GM21529 (cell line): ENCODE measurements around the gene FAM174C.

Experiments used
- ATAC-seq: cut with Tn5 transposase; IDR thresholded peaks from one replicate; pipeline ENCODE4 v1.9.1; 2021; ENCODE audit not compliant: unreplicated experiment

The FAM174C gene

DNA sequence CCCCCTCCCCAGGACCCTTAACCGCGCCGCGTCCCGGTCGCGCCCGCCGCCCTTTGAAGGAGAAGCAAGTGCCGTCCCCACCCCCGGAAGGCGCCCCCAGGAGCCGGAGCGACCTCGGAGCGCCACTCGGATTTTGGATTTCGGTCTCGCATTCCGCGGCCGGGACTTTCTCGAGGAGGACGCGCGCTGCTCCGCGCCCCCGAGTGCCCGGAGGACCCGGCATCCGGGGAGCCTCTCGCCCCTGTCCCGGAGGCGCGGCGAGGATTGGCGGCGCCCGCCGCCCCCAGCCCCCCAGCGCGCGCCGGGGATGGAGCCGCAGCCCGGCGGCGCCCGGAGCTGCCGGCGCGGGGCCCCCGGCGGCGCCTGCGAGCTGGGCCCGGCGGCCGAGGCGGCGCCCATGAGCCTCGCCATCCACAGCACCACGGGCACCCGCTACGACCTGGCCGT is 25.3 kb upstream of the FAM174C start:
- no peak for ATAC-seq

DNA sequence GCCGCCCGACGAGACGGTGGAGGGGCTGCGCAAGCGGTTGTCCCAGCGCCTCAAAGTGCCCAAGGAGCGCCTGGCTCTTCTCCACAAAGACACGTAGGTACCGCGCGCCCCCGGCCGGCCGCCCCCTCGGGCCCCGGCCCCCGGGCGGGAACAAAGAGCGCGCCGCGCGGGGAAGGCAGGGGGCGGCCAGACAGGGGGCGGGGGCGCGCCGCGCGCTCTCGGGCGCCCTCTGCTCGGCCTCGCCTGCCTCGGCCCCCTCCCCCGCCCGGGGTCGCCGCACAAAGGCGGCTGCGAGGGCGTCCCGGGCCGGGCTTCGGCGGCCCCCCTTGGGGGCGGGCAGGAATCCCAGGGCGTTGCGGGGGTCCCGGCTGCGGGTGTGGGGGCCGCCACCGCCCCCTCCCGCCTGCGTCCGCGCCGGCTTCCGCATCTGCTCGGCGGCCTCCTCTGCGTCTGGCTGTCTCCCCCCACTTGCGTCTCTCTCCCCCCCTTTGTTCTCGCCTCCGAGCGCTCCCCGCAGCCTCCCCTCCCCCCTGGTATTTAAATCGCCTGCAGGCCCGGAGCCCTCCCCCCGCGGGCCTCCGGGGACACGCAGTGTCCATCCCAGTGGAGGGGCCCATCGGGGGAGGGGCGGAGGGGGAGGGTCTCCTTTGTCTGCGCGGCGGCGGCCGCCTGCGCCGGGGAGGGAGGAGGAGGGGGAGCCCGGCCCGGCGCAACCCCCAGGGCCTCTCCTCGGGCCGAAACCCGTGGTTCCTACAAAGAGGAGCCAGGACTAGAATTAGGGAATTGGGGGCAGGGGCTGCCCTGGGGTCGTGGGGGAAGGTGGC is 24.7 kb upstream of the FAM174C start:
- ATAC-seq: no peak

DNA sequence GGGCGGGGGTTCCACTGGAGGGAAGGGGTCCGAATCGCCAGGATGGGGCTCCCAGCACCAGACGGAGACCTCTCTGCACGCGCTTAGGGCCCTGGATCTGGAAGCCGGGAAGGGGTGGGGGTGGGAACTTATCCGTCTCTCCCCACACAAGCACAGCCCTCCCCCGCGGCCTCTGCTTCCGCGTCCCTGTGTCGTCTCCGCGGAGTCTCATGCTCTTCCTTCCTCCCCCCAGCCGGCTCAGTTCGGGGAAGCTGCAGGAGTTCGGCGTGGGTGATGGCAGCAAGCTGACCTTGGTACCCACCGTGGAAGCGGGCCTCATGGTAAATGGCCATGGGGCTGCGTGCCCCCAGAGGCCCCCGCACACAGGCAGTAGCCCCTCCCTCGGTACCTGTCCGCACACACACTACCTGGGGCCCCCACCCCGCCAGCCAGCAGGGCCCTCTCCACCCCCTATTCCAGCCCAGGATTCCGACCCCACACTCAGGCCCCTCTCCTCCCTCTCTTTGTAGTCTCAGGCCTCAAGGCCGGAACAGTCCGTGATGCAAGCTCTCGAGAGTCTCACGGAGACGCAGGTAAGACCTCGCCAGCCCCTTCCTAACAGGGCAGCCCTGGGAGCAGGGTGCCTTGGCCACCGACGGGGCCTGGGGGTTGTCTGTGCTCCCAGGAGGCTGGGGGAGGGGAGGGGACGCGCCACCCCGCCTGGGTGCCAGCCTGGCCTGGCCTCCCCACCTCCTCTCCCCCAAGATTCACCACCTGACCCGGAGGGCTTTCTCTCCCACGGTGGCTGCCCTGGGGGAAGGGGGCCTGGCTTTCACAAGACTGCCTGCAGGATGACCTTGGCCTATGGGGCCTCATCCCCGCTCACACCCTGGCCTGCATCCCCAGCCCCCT is 23.8 kb upstream of the FAM174C start:
- ATAC-seq: no peak

- ATAC-seq: no peak
Observed at GRCh38 chr19:1252221-1252820, 23.0 kb upstream of the FAM174C start.

DNA sequence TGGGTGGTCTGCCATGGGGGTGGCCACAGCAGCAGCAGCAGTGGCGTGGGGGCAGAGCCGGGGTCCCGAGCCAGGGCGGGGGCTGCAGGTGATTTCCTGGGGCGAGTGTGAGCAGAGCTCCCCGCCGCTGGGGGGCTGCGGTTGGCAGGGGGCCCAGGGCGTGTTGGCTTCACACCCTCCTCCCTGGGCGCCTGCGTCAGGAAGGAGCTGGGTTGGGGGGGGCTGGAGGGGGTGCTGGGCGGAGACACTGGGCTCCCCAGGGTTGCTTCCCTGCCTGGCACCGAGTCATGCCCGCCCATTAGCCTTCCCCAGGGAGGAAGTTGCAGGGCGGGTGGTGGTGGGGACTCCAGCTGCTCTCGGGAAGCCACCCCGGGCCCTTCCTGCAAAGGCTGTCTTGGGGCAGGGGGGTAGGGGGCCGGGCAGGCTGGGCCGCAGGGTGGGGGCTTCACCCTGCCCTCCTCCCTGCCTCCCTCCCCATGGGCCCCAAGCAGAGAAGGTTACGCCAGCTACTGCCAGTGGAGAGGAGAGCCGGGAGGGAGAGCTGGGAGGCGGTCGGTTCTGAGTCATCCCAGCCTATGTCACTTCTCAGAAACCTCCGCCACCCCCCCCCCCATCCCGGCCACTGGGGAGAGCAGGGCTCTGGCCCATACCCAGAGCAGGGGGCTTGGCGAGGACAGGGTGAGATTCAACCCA is 22.4 kb upstream of the FAM174C start:
- ATAC-seq: no peak

GRCh38 chr19:1253514-1254080 is 21.7 kb upstream of the FAM174C start:
- ATAC-seq: no peak

DNA sequence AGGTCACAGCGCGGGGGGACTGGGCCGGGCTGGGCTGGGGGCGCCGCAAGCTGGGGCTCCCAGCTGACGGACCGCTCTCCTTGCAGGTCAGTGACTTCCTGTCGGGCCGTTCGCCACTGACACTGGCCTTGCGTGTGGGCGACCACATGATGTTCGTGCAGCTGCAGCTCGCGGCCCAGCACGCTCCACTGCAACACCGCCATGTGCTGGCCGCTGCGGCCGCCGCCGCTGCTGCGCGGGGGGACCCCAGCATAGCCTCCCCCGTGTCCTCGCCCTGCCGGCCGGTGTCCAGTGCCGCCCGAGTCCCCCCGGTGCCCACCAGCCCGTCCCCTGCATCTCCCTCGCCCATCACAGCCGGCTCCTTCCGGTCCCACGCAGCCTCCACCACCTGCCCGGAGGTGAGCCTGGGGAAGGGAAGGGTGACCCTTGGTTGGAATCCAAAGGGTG is 21.2 kb upstream of the FAM174C start:
- no peak for ATAC-seq

DNA sequence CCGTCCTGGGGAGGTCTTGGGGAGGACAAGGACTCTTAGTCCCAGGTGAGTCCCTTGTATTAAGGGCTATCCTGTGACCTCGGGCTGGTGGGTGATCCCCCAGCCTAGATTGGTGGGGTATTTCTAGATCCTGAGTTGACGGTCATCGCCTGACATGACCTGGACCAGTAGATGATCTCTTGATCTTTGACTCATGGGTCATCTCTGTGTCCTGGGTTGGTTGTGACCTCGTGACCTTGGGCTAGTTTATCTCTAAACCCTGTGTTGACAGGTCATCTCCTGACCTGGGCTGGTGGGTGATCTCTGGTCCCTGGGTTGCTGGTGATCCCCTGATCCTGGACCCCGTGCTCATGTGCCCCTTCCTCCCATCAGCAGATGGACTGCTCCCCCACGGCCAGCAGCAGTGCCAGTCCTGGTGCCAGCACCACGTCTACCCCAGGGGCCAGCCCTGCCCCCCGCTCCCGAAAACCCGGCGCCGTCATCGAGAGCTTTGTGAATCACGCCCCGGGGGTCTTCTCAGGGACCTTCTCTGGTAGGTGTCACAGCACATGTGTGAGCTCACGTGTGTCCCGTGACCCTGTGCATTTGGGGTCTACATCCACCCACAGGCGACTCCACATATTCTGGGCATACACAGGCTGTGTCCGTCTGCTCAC is 20.7 kb upstream of the FAM174C start:
- ATAC-seq: no peak

DNA sequence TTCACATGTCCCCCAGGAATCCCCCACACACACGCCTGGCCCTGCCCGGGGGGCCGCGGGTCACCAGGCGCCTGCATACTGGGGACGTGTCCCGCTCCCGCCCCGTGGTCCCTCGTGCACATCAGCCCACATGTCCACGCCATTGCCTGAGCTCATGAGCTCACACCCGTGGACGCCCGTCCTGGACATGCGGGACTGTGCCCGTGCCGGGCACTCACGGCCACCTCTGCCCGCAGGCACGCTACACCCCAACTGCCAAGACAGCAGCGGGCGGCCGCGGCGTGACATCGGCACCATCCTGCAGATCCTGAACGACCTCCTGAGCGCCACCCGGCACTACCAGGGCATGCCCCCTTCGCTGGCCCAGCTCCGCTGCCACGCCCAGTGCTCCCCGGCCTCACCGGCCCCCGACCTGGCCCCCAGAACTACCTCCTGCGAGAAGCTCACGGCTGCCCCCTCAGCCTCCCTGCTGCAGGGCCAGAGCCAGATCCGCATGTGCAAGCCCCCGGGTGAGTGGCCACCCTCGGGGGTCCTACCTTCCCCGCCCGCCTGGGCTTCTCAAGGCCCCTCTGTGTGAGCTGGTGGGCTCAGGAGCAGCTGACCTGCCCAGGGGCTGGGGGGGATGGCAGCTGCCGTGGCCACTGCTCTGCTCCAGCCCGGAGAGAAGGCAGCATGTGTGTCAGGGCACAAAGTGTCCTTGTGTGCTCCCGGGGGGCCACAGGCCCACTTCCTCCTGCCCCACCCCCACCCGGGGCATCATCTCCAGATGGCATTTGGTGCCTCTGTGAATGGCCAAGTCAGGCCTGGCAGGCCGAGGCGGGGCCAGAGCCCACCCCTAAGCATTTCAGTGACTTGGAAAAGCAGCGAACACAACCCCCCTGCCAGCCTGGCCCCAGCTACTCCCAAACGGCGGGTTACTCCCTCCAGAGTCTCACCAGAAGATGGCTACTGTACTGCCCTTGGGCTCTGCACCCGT is 19.9 kb upstream of the FAM174C start:
- ATAC-seq: no peak

DNA sequence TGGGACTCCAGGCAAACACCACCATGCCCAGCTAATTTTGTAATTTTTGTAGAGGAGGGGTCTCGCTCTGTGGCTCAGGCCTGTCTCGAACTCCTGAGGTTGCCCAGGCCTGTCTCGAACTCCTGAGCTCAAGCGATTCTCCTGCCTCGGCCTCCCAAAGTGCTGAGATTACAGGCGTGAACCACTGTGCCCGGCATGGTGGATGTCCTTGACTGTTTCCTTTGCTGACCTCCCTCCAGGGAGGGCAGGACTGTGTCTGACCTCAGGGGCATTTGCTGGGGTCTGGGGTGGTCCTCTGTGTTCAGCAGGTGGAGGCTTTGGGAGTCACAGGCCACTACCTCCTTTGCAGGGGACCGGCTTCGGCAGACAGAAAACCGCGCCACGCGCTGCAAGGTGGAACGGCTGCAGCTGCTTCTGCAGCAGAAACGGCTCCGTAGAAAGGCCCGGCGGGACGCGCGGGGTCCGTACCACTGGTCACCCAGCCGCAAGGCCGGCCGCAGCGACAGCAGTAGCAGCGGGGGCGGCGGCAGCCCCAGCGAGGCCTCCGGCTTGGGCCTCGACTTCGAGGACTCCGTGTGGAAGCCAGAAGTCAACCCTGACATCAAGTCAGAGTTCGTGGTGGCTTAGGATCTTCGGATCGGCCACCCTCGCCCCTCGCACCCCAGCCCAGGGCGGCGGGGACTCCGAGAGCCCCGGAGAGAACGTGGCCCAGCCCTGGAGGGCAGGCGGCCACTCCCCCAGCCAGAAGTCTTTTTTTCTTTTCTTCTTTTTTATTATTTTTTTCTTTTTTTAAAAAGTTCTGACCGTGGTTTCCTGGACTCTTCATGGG is 18.5 kb upstream of the FAM174C start:
- no peak for ATAC-seq

DNA sequence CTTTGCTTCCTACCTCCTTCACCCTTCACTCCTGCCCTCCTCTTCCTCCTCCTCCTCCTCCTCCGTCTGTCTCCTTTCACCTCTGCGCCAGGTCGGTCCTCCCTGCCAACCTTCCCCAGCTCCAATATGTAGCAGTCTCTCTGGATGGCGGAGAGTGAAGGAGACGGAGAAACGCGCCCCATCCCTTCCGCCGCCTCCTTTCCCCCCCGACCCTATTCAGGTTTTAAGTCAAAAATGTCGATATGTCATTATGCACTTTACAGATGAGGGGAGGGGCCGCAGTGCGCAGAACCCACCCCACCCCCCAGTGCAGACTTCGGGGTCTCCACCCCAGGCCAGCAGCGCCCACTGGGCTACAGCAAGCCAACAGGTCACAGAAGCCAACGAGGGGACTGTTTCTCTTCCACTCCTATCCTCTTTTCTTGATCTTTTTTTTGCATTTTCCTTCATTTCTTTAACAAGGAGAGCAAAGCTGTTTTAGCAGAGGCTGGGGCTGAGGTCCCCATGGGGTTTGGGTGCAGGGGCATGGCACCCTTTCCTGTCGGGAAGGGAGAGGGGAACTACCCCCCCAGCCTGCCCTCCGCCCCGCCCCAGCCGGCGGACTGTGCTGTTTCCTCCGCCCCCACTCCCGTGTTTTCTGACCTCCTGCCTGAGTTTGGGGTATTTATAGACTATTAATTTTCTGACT is 17.7 kb upstream of the FAM174C start:
- ATAC-seq: no peak

DNA sequence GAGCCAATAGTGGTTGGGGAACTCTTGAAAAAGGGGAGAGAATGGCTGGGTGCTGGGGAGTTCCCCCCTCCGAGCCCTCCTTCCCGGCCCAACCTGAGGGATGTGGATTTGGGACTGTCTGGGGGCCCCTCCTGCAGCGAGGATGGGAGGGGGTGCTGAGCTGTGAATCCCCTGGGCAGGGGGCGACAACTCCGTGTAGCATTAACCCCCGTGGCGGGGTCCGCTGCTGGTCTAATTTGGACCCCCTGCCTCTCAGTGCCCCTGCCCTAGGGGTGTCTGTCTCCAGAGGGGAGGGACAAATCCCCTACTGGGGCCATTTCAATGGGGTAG is 17.2 kb upstream of the FAM174C start:
- no peak for ATAC-seq

- no peak for ATAC-seq
Observed at GRCh38 chr19:1258707-1259205, 16.6 kb upstream of the FAM174C start.

DNA sequence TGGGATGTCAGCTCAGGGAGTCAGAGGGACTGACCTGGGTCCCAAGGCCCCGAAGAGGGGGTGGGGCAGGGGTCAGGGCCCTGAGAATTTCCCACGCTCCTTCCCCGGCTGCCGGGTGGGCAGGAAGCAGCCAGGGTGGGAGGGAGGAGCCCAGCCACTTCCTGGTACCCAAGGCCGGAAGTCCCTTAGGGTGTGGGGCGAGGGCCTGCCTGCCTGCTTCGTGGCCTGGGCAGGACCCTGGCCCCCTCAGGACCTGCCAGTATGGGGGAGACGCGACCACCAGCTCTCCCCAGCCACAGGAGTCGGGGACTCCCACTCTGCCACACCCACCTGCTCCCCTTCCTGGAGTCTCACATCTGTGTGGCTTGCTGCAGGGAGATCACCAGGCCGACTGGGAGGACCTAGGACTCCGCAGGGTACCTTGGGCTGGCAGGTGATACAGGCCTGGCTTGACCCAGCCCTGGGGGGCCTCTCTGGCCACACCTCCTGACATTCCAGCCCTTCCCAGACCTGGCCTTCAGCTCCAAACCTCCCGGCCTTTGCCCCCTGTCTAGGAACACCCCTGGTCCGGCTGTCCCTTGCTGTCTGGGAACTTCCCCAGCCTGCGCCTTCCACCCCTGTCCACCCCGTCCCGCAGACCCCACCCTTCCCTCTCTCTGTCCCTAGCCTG is 16.0 kb upstream of the FAM174C start:
- ATAC-seq: no peak

GRCh38 chr19:1259876-1260748 is 15.2 kb upstream of the FAM174C start:
- peak; percentile 10 for ATAC-seq
